Prostate gland (tissue), 2 donors: ENCODE results near the gene CAPN15.

ENCODE experiments used
- POLR2A ChIP-seq: fragments of 450-650 bp; IDR thresholded peaks from one replicate; pipeline ENCODE4 v1.6.1; 2016; ENCODE audit warnings: antibody characterized with exemption, mild to moderate bottlenecking
- POLR2AphosphoS5 ChIP-seq: sonication (generic); formaldehyde crosslinking; IDR thresholded peaks from one replicate; pipeline ENCODE4 v1.6.1; 2017; ENCODE audit warnings: antibody characterized with exemption
- TF ChIP-seq, protein P1 (sequence below), 4 experiments: fragments of 200-600 bp in 2 of 4; fragments of 450-650 bp in 2 of 4; sonication (generic) in 2 of 4; IDR thresholded peaks; 1 replicate in 3 of 4; 2 replicates in 1 of 4; pipeline ENCODE4 v1.5.1; 2016 to 2019; ENCODE audit warnings: antibody characterized with exemption in 4 of 4, mild to moderate bottlenecking in 2 of 4, moderate library complexity in 2 of 4

DNA sequence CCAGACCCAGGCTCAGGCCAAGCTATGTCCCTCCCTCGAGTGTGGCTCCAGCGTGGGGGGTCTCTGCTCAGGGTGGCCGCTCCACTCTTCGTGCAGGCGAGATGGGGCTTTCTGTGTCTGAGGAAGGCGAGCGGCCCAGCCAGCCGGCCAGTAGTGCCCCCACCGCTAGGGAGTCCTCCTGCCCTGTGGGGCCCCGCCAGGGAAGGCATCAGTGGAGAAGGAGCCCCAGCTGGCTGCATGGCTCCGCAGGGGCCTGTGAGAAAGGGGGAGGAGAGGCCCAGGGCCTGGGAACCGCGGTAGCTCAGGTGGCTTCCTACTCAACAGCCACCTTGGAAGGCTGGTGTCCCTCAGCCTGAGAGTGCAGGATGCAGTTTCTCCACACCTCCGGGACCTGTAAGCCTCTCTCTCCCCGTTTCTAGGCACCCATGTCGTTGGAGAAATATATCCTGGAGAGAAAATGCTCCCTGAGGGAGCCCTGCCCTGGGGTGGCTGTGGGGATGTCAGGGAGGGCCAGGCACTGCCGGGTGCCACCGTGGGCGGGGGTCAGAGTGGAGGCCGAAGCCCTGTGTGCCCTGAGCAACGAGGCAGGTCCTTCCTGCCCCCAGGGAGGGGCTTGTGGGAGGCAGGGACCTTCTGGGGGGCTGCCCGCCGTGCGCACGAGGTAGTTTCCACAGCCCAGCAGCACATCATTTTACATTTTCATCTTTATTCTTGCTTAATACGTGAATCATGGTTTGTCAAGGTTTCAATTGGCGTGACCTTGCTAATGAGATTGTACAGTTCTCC, 45.5 kb downstream of the CAPN15 start:
- no peak for TF ChIP-seq POLR2A
- TF ChIP-seq, protein P1, sequence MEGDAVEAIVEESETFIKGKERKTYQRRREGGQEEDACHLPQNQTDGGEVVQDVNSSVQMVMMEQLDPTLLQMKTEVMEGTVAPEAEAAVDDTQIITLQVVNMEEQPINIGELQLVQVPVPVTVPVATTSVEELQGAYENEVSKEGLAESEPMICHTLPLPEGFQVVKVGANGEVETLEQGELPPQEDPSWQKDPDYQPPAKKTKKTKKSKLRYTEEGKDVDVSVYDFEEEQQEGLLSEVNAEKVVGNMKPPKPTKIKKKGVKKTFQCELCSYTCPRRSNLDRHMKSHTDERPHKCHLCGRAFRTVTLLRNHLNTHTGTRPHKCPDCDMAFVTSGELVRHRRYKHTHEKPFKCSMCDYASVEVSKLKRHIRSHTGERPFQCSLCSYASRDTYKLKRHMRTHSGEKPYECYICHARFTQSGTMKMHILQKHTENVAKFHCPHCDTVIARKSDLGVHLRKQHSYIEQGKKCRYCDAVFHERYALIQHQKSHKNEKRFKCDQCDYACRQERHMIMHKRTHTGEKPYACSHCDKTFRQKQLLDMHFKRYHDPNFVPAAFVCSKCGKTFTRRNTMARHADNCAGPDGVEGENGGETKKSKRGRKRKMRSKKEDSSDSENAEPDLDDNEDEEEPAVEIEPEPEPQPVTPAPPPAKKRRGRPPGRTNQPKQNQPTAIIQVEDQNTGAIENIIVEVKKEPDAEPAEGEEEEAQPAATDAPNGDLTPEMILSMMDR (IDR thresholded peaks at IDR 0.05) = no peak
- TF ChIP-seq POLR2AphosphoS5 = no peak
